ENCODE measurements around the gene EIF4E2.

DNA sequence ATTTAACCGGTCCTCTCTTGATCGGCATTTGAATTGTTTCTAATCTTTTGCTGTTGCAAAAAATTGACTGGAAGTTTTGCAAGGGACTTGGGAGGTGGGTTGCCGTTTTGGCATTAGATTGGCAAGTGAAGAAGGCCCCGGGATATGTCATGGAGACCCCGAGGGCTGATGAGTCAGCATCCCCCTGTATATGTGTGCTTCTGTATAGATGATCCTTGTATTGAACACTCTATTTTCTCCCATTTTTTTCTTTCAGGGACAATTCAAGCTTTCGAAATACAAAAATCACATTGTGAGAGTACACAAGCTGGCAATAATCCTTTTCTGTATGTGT is 30.1 kb downstream of the EIF4E2 start:
- TF ChIP-seq, protein P1, sequence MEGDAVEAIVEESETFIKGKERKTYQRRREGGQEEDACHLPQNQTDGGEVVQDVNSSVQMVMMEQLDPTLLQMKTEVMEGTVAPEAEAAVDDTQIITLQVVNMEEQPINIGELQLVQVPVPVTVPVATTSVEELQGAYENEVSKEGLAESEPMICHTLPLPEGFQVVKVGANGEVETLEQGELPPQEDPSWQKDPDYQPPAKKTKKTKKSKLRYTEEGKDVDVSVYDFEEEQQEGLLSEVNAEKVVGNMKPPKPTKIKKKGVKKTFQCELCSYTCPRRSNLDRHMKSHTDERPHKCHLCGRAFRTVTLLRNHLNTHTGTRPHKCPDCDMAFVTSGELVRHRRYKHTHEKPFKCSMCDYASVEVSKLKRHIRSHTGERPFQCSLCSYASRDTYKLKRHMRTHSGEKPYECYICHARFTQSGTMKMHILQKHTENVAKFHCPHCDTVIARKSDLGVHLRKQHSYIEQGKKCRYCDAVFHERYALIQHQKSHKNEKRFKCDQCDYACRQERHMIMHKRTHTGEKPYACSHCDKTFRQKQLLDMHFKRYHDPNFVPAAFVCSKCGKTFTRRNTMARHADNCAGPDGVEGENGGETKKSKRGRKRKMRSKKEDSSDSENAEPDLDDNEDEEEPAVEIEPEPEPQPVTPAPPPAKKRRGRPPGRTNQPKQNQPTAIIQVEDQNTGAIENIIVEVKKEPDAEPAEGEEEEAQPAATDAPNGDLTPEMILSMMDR (IDR thresholded peaks at IDR 0.05; ENCODE audit: low read depth, low read length), result no peak
- no peak for TF ChIP-seq EZH2phosphoT487 (IDR thresholded peaks at IDR 0.05; ENCODE audit: low read depth)

Measured in OCI-LY3 (cell line).